ENCODE measurements around the gene PDE7B.

GRCh38 chr6:136094812-136095211, 243.3 kb downstream of the PDE7B start:
- TF ChIP-seq, protein P1, sequence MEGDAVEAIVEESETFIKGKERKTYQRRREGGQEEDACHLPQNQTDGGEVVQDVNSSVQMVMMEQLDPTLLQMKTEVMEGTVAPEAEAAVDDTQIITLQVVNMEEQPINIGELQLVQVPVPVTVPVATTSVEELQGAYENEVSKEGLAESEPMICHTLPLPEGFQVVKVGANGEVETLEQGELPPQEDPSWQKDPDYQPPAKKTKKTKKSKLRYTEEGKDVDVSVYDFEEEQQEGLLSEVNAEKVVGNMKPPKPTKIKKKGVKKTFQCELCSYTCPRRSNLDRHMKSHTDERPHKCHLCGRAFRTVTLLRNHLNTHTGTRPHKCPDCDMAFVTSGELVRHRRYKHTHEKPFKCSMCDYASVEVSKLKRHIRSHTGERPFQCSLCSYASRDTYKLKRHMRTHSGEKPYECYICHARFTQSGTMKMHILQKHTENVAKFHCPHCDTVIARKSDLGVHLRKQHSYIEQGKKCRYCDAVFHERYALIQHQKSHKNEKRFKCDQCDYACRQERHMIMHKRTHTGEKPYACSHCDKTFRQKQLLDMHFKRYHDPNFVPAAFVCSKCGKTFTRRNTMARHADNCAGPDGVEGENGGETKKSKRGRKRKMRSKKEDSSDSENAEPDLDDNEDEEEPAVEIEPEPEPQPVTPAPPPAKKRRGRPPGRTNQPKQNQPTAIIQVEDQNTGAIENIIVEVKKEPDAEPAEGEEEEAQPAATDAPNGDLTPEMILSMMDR (optimal IDR thresholded peaks at IDR 0.05 in 1 of 3, IDR thresholded peaks at IDR 0.05 in 1 of 3, conservative IDR thresholded peaks at IDR 0.05 in 1 of 3; ENCODE audit: extremely low read depth in 1 of 3, insufficient read depth in 2 of 3, low read length in 3 of 3): no peak
- no peak for TF ChIP-seq EZH2 (IDR thresholded peaks at IDR 0.05; ENCODE audit: low read length)
